ENCODE results near the gene FANCC. TPM values are rescaled to one million over a fixed set of nuclear protein-coding genes. Genes with fewer than 3 reads are reported as not detected.
A peak's percentile ranks its signal among the peaks of the same experiment; 100 is the strongest.

The FANCC gene
- total RNA-seq, 1 experiment from 2014 or later = 44.7 TPM

DNA sequence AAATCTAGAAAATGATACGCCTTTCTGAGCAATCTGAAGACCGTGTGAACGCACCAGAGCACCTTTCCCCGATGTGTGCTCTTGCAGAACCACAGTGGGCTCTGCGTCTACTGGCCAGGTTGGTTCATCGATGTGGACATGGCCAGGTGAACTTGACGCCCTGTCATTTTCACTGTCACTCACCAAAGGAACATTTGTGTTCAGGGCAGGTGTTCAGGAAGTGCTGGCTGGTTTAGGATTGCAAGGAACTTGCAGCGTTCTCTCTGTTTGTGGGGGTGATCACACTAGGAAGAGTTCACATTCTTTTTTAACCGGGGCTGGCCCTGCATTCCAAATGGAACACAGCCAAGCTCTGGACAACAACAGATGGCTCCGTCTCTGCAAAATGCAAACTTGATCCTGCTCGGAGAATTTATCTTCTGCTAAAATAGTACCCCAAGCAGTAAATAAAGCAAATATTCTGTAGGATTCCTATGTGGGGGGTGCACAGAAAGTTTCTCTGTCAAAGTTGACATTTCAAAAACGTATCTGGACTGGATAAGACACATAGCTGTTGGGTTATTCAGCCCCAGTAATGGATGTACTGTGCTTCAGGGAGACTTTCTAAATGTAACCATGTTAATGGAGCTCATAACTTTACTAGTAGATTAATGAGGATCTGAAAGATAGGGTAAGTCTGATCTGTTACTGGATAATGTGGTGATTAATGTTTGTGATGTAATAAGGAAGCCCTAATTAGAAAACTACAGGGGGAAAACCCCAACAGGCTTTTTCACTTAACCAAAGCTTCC lies 45.7 kb upstream of the FANCC start:
- Histone ChIP-seq H3F3A (ENCODE audit: insufficient read depth, low read depth) (no peaks in the 10 kb centered on the region), H3K4me2 (no peak overlapping the region), H3K9me2 (ENCODE audit: insufficient read depth) (no peaks in the 10 kb centered on the region), H3K4me3 (no peak overlapping the region), H3K36me3 (ENCODE audit: low read depth) (no peaks in the 10 kb centered on the region), H3K9me3 (ENCODE audit: insufficient read depth, low read depth) (no peaks in the 10 kb centered on the region), H3K4me1 (replicated peaks; ENCODE audit: insufficient read depth) (no peaks in the 10 kb centered on the region), H3K27me3 (ENCODE audit: insufficient read depth, low read depth) (no peaks in the 10 kb centered on the region), H3K27ac (no peak overlapping the region), H3K79me2 (ENCODE audit: low read depth) (no peaks in the 10 kb centered on the region), H4K20me1 (ENCODE audit: insufficient read depth) (no peaks in the 10 kb centered on the region), H2AFZ (no peak overlapping the region)
- intact Hi-C loops (cut with micrococcal nuclease; ENCODE audit: unreplicated experiment) = no loop called here
- CTCF ChIA-PET = no interaction called here
- BruUV-seq (replicated peaks) = no TSS peak
- POLR2A ChIA-PET (ENCODE audit: unreplicated experiment) = interaction anchor here (0.6 to 0.7 kb wide), 2 partner anchors 13 to 21 kb away, joined by 3 to 5 read pairs; no protein-coding TSS in a partner anchor
- TF ChIP-seq EZH2 (IDR thresholded peaks at IDR 0.05; ENCODE audit: low read depth) (no peak), CTCF (conservative IDR thresholded peaks at IDR 0.05) (no peak)
- DNase-seq = no peak

- intact Hi-C loops (cut with micrococcal nuclease; ENCODE audit: unreplicated experiment) = no loop called here
- Histone ChIP-seq H2AFZ (no peak overlapping the region), H3K36me3 (ENCODE audit: low read depth) (no peaks in the 10 kb centered on the region), H3K27ac (no peak overlapping the region), H3K9me2 (ENCODE audit: insufficient read depth) (no peaks in the 10 kb centered on the region), H3K4me1 (replicated peaks; ENCODE audit: insufficient read depth) (peaks cover 12% of the 10 kb centered on the region; the same call in 1 of the 2 replicates), H3K4me3 (no peak overlapping the region), H3K9me3 (ENCODE audit: insufficient read depth, low read depth) (no peaks in the 10 kb centered on the region), H4K20me1 (ENCODE audit: insufficient read depth) (no peaks in the 10 kb centered on the region), H3K27me3 (ENCODE audit: insufficient read depth, low read depth) (no peaks in the 10 kb centered on the region), H3K79me2 (ENCODE audit: low read depth) (no peaks in the 10 kb centered on the region), H3K4me2 (no peak overlapping the region), H3F3A (ENCODE audit: insufficient read depth, low read depth) (no peaks in the 10 kb centered on the region)
- POLR2A ChIA-PET (ENCODE audit: unreplicated experiment) = no interaction called here
- no TSS peak for BruUV-seq (replicated peaks)
- DNase-seq = no peak
- CTCF ChIA-PET = interaction anchor here (0.6 kb wide), 1 partner anchor 15 kb away, joined by 3 read pairs; no protein-coding TSS in a partner anchor
- TF ChIP-seq EZH2 (IDR thresholded peaks at IDR 0.05; ENCODE audit: low read depth) (no peak), CTCF (conservative IDR thresholded peaks at IDR 0.05) (no peak)
These were observed 43.4 kb upstream of the FANCC start for GRCh38 chr9:95360866-95361265.

GRCh38 chr9:95357316-95357715 lies 39.8 kb upstream of the FANCC start:
- H4K20me1 ChIP-seq (ENCODE audit: insufficient read depth) = no peaks in the 10 kb centered on the region
- TF ChIP-seq EZH2 (IDR thresholded peaks at IDR 0.05; ENCODE audit: low read depth) (no peak), CTCF (conservative IDR thresholded peaks at IDR 0.05) (no peak)
- no TSS peak for BruUV-seq (replicated peaks)
- no peaks in the 10 kb centered on the region for H3K36me3 ChIP-seq (ENCODE audit: low read depth)
- no peaks in the 10 kb centered on the region for H3K9me2 ChIP-seq (ENCODE audit: insufficient read depth)
- CTCF ChIA-PET = interaction anchor here (0.6 kb wide), 1 partner anchor 269 kb away, joined by 3 read pairs; no protein-coding TSS in a partner anchor
- no peaks in the 10 kb centered on the region for H3K9me3 ChIP-seq (ENCODE audit: insufficient read depth, low read depth)
- peak; percentile 29 to 59 for DNase-seq
- H3F3A ChIP-seq (ENCODE audit: insufficient read depth, low read depth) = no peaks in the 10 kb centered on the region
- POLR2A ChIA-PET (ENCODE audit: unreplicated experiment) = no interaction called here
- intact Hi-C loops (cut with micrococcal nuclease; ENCODE audit: unreplicated experiment) = loop anchor here (1.0 kb wide), 1 partner anchor 24 kb away; no protein-coding TSS in a partner anchor
- H3K4me1 ChIP-seq (replicated peaks; ENCODE audit: insufficient read depth) = peaks cover 12% of the 10 kb centered on the region; the same call in 1 of the 2 replicates
- H3K4me2 ChIP-seq = peak overlapping the region; percentile 17; the same call in 1 of the 2 replicates
- H2AFZ ChIP-seq = no peak overlapping the region
- no peak overlapping the region for H3K27ac ChIP-seq
- no peaks in the 10 kb centered on the region for H3K27me3 ChIP-seq (ENCODE audit: insufficient read depth, low read depth)
- H3K4me3 ChIP-seq = no peak overlapping the region
- H3K79me2 ChIP-seq (ENCODE audit: low read depth) = no peaks in the 10 kb centered on the region
